22Rv1 (cell line): Measurements from ENCODE around the gene SLC38A10.

Experiments
- ZFX ChIP-seq: fragments of 450-650 bp; IDR thresholded peaks from 2 replicates; pipeline ENCODE4 v1.6.1; 2017; ENCODE audit warnings: antibody characterized with exemption, borderline replicate concordance
- TF ChIP-seq, protein P1 (sequence below): fragments of 450-650 bp; IDR thresholded peaks from 2 replicates; pipeline ENCODE4 v1.5.1; 2017; ENCODE audit warnings: mild to moderate bottlenecking

DNA sequence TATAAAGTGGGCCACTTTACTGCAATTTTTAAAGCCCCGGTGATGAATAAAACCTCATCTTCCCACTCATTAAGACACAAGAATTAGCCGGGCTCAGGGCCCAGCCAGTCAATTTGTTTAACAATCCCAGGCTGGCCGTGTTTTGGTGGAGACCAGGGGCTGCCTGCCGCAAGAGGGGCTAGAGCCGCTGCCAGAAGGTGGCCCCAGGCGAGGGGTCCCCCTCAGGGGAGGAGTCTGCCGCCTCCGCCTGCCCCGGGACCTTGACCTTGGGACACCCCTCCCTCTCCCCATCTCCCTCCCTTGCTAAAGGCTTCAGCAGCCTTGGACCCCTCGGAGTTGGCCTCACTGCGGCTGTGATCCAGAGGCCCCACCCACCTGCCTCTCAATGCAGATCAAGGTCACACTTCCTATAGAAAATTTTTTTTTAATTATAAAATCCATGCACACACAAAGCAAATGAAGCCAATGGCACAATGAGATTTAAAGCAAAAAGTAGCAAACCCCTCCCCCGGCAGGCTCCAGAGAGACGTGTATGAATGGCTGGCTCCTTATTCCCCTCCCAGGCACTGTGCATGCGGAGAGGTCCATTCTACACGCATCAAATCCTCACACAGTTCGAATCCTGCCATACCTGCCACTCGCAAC, 23.0 kb upstream of the SLC38A10 start:
- TF ChIP-seq, protein P1, sequence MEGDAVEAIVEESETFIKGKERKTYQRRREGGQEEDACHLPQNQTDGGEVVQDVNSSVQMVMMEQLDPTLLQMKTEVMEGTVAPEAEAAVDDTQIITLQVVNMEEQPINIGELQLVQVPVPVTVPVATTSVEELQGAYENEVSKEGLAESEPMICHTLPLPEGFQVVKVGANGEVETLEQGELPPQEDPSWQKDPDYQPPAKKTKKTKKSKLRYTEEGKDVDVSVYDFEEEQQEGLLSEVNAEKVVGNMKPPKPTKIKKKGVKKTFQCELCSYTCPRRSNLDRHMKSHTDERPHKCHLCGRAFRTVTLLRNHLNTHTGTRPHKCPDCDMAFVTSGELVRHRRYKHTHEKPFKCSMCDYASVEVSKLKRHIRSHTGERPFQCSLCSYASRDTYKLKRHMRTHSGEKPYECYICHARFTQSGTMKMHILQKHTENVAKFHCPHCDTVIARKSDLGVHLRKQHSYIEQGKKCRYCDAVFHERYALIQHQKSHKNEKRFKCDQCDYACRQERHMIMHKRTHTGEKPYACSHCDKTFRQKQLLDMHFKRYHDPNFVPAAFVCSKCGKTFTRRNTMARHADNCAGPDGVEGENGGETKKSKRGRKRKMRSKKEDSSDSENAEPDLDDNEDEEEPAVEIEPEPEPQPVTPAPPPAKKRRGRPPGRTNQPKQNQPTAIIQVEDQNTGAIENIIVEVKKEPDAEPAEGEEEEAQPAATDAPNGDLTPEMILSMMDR = no peak
- no peak for TF ChIP-seq ZFX
